Kidney capillary endothelial cell (primary cell): ENCODE results near the gene AKAP13.

ENCODE experiments used
- DNase-seq: peaks from one replicate; pipeline ENCODE4 v3.0.0-alpha.2; 2018; ENCODE audit warnings: low spot score

Gene AKAP13

GRCh38 chr15:85770096-85771041 is 390.0 kb downstream of the AKAP13 start:
- DNase-seq: no peak

GRCh38 chr15:85771271-85771670 is 390.9 kb downstream of the AKAP13 start:
- DNase-seq: no peak

- no peak for DNase-seq
Measured at GRCh38 chr15:85771781-85772445, 391.5 kb downstream of the AKAP13 start.

- no peak for DNase-seq
Measured at GRCh38 chr15:85772668-85773067, 392.3 kb downstream of the AKAP13 start.

GRCh38 chr15:85773249-85773648 is 392.8 kb downstream of the AKAP13 start:
- DNase-seq: no peak

GRCh38 chr15:85773970-85774369 is 393.6 kb downstream of the AKAP13 start:
- no peak for DNase-seq

- no peak for DNase-seq
Measured at GRCh38 chr15:85777250-85778106, 397.1 kb downstream of the AKAP13 start.

- DNase-seq: no peak
Measured at GRCh38 chr15:85778107-85778776, 397.8 kb downstream of the AKAP13 start.

- no peak for DNase-seq
Measured at GRCh38 chr15:85779249-85779648, 398.8 kb downstream of the AKAP13 start.

- DNase-seq: no peak
Measured at GRCh38 chr15:85780225-85780985, 400.0 kb downstream of the AKAP13 start.

- DNase-seq: no peak
Measured at GRCh38 chr15:85781099-85781498, 400.7 kb downstream of the AKAP13 start.

GRCh38 chr15:85782064-85782463 is 401.7 kb downstream of the AKAP13 start:
- DNase-seq: no peak

GRCh38 chr15:85785887-85786780 is 405.7 kb downstream of the AKAP13 start:
- DNase-seq: peak; percentile 57

- DNase-seq: no peak
Measured at GRCh38 chr15:85786781-85787114, 406.3 kb downstream of the AKAP13 start.

GRCh38 chr15:85788771-85789495 is 408.5 kb downstream of the AKAP13 start:
- DNase-seq: no peak

GRCh38 chr15:85789496-85789875 is 409.1 kb downstream of the AKAP13 start:
- no peak for DNase-seq

GRCh38 chr15:85792102-85792731 is 411.8 kb downstream of the AKAP13 start:
- DNase-seq: no peak

GRCh38 chr15:85792912-85793590 is 412.6 kb downstream of the AKAP13 start:
- DNase-seq: no peak
